Measurements from ENCODE around the gene VAT1L.
"Not testable (repeated sequence)": the region's sequence is repeated elsewhere in the genome, so short reads cannot be mapped to it uniquely, and the experiment has no call there.

VAT1L gene

DNA sequence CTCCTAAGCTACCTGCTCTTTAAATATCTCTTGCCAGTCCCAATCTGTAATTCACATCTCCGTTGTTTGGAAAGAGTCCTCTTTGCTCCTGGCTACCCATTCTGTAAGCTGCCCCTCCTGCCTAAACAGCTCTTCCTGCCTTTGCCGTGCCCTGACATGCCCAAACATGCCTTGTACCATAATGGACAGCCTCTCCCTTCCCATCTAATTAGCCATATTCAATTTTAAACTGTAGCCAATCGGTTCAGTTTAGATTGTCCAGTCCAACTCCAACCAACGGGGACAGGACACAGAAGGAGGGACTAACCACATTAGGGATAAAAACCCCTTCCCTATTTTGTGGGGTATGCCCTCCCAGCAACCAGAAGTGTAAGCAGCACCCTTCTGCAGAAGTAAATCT, 203.3 kb downstream of the VAT1L start:
- DNase-seq (ENCODE audit: low read depth in 3 of 3, low spot score in 1 of 3) = no peak

DNA sequence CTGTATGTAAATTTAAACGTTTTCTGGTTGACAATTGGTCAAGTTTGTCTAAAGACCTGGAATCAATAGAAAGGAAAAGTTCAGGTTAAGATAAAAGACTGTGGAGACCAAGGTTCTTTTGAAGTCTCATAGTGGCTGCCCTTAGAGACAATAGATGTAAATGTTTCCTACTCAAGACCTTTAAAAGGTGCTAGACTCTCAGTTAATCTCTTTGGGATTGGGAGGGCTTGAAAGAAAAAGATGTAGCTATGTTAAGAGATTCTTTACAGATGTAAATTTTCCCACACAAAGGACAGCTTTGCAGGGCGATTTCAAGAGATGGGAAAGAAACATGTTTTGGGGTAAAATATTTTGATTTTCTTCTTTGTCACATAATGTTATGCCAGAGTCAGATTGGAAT, 204.0 kb downstream of the VAT1L start:
- not testable (repeated sequence) for DNase-seq (ENCODE audit: low read depth in 3 of 3, low spot score in 1 of 3)

DNA sequence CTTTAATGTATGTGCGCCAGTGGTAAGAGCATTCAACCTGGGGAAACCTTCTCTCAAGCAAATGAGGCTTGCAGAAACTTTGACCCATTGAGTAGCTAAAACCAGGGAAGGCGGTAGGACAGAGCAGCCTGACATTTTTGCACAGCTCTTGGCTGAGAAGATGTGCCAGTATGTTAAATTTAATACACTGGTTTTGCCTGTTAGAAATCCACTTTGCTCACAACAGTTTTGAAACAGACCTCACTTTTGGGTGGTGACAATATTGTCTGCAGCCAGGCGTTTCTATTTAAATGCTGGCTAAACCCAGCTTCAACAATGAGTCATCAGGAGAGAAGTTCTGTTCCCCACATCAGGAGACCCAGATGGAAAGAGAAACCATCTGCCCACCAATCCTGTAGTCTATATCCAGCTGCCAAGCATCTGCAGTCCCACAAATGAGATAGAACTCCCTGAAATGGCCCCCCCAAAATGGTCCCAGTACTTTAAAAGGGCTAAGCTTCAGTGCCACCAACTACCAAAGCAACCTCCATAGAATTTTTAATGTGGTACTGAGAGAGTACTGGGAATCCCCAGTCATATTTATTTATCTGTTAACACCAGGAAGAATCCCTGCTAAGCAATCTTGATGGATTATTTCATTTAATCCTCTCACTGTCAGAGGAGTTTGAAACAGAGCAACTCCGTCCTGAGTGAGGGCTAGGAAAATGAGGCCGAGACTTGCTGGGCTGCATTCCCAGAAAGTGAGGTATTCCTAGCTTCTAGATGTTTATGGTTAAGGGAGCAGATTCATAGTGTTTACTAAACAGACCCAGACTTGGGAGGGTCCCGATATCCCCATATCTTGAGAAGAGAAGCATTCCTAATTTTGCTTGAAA, 205.0 kb downstream of the VAT1L start:
- no peak for DNase-seq (ENCODE audit: low read depth in 3 of 3, low spot score in 1 of 3)

DNA sequence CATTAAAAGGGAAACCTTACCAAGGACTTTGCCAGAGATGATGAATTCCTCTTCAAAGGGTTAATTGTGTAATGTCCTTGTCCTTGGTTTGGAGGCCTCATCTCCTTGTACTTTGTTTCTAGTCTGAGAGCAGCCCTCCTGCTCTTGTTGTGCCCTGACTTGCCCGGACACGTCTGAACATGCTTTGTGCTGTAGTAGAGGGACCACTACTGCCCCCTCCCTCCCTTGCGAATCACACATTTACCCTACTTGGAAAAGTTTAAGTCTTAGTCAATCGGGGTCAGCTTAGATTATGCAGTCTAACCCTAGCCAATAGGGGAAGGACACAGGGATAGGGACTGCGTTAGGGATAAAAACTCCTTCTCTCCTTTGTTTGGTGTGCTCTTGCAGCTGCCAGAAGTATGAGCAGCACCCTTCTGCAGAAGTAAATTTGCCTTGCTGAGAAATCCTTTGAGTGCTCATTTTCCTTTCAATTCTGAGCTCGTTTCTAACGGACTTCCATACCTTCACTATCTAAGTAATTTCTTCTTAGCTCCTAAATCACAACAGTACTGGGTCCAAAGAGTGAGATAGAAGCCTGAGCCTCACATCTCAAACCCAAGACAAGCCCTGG, 207.6 kb downstream of the VAT1L start:
- no peak for DNase-seq (ENCODE audit: low read depth in 3 of 3, low spot score in 1 of 3)

DNA sequence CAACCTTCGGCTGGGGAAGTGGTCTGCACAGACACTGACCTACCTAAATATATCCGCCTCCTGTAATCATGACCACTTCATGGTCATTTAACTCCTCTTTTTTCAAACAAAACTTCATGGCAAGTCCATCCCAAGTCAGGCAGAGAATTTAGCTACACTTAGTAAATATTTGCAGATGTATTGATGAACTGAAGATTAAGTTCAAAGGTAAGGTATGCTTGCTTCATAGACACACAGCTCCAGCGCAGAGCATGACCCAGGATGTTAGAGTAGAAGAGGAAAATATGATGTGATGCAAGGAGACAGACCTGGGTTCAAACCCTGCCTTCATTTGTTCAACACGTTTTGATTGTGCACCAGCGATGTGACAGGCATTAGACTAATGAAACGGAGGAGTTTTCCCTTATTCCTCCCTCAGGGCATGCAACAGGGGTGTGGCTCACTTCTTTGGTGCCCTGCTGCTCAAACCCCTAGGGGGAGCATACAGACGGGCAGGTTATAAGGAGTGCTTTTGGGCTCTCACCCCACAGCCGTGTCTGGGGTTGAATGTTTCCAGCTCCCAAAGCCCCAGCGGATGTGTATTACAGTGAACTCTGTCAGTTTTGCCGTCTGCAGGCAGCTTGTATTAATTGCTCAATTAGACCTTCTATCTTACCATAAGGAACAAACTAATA, 210.1 kb downstream of the VAT1L start:
- DNase-seq (ENCODE audit: low read depth in 3 of 3, low spot score in 1 of 3) = no peak

DNA sequence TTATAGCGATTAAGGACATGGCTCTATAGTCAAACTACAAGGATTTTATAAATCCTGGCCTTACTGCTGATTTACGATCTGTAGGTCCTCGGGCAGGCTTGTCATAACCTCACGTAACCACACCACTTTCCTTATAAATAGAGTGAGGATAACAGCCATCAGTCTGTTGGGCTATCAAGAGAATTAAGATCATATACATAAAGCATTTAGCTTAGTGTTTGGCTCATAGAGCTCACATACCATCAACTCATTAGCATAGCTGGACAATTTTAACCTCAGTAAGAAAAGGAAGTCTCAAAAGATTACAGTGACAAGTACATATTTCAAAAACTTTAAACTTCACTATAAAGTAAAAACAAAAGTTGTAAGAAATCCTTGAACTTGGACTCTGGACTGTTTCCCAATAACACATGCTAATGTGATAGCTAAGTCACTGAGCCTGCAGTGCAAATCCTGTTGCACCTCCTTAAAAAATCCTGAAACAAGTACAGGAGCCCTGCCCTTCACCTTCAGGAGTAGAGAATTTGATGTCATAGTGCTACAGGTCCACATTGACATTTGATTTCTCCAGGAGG, 213.2 kb downstream of the VAT1L start:
- DNase-seq (ENCODE audit: low read depth in 3 of 3, low spot score in 1 of 3) = no peak

DNA sequence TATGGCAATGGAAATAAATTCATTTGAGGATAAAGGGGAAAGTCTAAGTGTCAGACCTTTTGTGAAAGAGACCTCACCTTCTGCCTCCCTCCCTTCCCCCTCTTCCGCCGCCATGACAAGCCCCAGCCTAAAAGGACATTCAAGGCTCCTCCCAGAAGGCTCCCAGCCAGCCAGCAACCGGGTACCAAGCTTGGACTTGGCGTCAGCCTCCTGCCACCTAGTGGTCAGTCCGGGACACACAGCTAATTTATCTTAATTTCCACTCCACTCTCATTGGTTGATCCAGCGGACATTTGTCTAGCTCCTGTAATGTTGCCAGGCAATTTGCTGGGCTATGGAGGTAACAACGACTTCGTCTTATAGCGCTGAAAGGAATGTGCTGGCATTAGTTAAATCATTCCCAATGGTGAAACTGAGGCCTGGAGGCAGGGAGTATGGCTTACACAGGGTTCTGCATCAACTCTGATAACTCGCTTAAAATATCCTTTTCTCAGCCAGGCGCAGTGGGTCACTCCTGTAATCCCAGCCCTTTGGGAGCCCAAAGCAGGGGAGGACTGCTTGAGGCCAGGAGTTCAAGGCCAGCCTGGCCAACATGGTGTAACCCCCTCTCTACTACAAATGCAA, 214.7 kb downstream of the VAT1L start:
- peak; percentile 12 to 35 (median 16) for DNase-seq (ENCODE audit: low read depth in 3 of 3, low spot score in 1 of 3)

DNA sequence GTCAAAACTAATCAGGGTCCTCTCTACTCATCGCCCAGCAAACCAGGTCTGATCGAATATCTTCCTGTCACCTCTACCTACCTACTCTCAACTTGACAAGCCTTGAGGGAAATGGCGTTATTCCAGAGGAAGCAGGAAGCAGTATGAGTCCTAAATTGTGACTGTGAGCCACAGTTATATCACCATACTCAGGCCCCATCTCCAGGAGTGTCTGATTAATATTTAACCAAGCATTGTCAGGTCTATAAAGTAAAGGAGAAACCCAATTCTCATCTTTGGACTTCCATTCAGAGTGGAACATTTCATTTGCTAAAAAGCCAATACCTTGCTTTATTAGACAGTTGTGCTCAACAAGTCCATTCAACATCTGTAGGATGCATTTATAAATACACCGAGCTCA, 216.2 kb downstream of the VAT1L start:
- DNase-seq (ENCODE audit: low read depth in 3 of 3, low spot score in 1 of 3) = no peak

DNA sequence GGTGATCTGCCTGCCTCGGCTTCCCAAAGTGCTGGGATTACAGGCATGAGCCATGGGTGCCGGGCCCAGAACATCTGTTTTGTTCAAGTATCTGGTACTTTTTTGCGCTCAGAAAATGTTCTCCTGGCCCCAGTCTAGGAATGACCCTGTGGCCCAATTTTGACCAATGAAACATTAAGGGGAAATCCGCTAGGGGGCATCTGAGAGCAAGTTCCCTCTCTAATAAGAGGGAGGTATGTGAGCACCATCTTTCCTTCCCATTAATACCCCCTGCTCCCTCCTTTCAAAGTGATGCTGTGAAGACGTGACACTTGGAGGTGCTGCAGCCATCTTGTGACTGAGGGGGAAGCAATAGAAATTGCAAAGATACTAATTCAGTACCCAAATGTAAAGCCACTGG, 217.5 kb downstream of the VAT1L start:
- DNase-seq (ENCODE audit: low read depth in 3 of 3, low spot score in 1 of 3) = no peak

DNA sequence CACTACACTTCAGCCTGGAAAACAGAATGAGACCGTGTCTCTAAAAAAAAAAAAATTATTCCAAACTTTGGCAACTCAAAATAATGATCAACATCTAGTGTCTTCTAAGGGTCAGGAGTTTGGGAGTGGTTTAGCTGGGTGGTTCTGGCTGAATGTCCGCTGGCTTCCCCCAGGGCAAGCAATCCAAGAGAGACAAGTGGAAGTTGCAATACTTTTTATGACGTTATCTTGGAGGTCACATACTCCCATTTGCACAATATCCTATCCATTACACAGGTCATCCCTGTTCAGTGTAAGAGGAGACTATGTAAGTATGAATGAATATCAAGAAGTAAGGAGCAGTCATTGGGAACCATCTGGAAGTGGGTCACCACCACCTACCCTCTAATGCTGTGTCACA, 218.8 kb downstream of the VAT1L start:
- DNase-seq (ENCODE audit: low read depth in 3 of 3, low spot score in 1 of 3) = no peak

DNA sequence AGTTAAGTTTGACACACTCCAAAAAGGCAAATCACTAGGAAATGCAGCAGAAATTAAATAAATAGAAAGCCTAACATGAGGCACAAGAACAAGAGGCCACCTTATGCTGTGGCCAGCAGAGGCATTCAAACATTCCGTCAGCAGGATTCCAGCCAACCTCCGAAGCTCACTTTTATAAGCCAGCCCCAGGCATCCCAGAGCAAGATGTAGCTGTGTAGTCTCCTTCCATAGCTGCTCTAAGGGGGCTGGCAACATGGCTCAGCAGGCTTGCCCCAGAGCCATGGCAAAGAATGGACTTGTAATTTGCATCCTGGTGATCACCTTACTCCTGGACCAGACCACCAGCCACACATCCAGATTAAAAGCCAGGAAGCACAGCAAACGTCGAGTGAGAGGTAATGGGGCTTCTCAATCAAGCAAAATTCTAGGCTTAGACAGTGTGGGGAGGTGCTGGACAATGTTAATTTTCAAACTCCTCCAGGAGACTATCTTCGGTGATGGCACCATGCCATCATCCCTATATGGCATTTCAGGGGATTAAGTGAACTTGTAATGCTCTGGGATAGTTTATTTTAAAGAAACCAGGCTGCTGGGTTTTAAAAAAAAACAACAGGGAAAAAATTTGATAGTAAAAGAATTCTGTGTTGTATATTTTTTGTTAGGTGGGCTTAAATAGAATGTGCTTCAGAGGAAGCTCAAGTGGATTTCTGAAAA, 234.1 kb downstream of the VAT1L start, which contains the start of gene CLEC3A:
Gene CLEC3A, plus strand, starts transcription at position 202 of the 714 bp plus-strand sequence. Its CDS starts 79 bp downstream, at position 281.
- DNase-seq (ENCODE audit: low read depth in 3 of 3, low spot score in 1 of 3) = no peak

DNA sequence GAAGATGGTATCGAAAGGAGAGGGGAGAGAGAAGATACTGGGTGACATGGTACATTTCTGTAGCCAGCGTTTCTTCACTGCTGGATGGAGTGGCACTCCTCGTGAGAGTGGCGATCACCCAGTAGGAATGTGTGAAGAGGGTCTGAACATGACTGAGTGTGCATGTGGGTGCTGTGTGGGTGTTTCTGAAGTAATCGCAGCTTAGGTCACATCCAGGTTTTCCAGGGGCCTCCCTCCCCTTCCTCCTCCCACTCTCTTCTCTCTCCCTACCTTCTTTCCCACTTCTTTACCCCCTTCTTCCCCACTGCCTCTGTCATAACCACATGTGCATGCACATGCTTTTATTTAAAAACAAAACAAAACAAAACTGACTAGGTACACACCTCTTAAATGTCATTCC, 235.8 kb downstream of the VAT1L start:
- DNase-seq (ENCODE audit: low read depth in 3 of 3, low spot score in 1 of 3) = no peak

DNA sequence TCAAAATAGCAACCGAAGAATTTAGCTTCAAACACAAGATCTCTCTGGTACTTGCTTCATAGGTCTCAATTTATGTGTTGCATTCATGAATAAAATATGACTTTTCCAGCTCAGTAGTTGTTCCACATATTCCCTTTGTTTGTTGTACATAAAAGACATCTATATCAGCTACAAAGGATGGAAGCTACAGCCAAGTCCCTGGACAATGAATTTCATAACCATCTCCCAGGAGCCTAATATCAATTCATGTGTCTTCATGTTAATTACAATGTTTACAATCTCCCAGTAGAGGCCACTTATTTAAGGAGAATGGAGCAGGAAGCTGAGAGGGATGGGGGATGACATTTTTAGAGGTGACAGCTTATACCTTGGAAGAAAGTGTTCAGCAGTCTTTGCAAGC, 237.3 kb downstream of the VAT1L start:
- DNase-seq (ENCODE audit: low read depth in 3 of 3, low spot score in 1 of 3) = no peak

DNA sequence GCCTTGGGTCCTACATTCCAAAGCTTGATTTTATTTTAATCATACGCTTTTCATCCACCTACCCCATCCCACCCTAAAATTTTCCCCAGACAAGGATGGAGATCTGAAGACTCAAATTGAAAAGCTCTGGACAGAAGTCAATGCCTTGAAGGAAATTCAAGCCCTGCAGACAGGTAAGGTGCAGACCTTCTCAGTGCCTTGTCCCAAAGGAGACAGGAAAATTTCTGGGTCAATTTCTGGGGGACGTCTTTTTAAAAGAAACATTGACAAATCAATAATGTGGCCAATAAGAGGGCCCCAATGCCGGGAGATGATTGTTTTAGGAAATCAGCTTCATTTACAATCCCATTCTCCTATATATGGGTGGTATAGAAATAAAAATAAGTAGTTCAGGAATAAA, 239.7 kb downstream of the VAT1L start:
- DNase-seq (ENCODE audit: low read depth in 3 of 3, low spot score in 1 of 3) = no peak
